Progenitor cell of endocrine pancreas (in vitro differentiated cells): ENCODE data around the gene MROH9. TPM values are rescaled to one million over a fixed set of nuclear protein-coding genes. Genes with fewer than 3 reads are reported as not detected.

ENCODE experiments used
- DNase-seq: peaks from one replicate; pipeline ENCODE4 v3.0.0; 2021; ENCODE audit warnings: low spot score; ENCODE audit not compliant: unreplicated experiment
- H3K27ac Mint-ChIP-seq: 2 replicates; pipeline ENCODE4 v1.8.0; 2021; ENCODE audit warnings: mild to moderate bottlenecking, moderate library complexity, mixed read lengths
- H3K27me3 Mint-ChIP-seq: 2 replicates; pipeline ENCODE4 v1.8.0; 2021; ENCODE audit warnings: mixed read lengths
- H3K36me3 Mint-ChIP-seq: 2 replicates; pipeline ENCODE4 v1.8.0; 2022; ENCODE audit warnings: mixed read lengths; ENCODE audit not compliant: insufficient read depth
- H3K4me1 Mint-ChIP-seq: 2 replicates; pipeline ENCODE4 v1.8.0; 2021; ENCODE audit warnings: low read depth, mixed read lengths
- H3K4me3 Mint-ChIP-seq: 2 replicates; pipeline ENCODE4 v1.8.0; 2021; ENCODE audit warnings: low read depth, mild to moderate bottlenecking, moderate library complexity, mixed read lengths
- H3K9me3 Mint-ChIP-seq: 2 replicates; pipeline ENCODE4 v1.8.0; 2021; ENCODE audit warnings: low read depth, mixed read lengths
- total RNA-seq: library from RNA; stranded (reverse); gene quantifications from 2 replicates; pipeline ENCODE4 v1.2.1, GENCODE V29; 2021
- TF ChIP-seq, protein P1 (sequence below): fragments of 200-600 bp; sonication (generic); IDR thresholded peaks from one replicate; pipeline ENCODE4 v1.5.0; 2021; ENCODE audit warnings: antibody characterized with exemption, mild to moderate bottlenecking; ENCODE audit not compliant: unreplicated experiment

MROH9 gene
- total RNA-seq, 1 donor from 2014 or later = not detected

DNA sequence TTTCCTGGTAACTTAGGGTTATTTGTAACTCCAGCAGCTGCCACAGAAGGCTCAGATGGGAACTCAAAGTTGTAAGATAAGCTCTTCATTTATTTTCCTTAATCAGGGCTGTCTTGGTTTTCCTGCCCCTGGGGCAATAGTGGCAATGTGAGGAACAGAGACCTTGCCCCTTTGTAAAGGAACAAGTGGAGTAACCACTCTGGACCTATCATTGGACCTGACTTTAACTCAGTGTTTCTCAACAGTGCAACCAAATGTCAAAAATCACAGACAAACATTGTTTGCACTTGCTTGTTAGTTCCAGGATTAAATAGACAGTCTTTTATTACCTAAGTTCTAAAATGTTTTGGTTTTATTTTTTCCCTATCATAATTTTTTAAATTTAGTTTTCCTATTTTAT is 152.6 kb downstream of the MROH9 start:
- Mint-ChIP-seq H3K9me3 (peaks cover 6% of the 10 kb centered on the region), H3K4me1 (peaks cover 6% of the 10 kb centered on the region), H3K36me3 (no peaks in the 10 kb centered on the region), H3K4me3 (no peak overlapping the region), H3K27ac (no peak overlapping the region), H3K27me3 (no peaks in the 10 kb centered on the region)
- DNase-seq = no peak
- TF ChIP-seq, protein P1, sequence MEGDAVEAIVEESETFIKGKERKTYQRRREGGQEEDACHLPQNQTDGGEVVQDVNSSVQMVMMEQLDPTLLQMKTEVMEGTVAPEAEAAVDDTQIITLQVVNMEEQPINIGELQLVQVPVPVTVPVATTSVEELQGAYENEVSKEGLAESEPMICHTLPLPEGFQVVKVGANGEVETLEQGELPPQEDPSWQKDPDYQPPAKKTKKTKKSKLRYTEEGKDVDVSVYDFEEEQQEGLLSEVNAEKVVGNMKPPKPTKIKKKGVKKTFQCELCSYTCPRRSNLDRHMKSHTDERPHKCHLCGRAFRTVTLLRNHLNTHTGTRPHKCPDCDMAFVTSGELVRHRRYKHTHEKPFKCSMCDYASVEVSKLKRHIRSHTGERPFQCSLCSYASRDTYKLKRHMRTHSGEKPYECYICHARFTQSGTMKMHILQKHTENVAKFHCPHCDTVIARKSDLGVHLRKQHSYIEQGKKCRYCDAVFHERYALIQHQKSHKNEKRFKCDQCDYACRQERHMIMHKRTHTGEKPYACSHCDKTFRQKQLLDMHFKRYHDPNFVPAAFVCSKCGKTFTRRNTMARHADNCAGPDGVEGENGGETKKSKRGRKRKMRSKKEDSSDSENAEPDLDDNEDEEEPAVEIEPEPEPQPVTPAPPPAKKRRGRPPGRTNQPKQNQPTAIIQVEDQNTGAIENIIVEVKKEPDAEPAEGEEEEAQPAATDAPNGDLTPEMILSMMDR = no peak

DNA sequence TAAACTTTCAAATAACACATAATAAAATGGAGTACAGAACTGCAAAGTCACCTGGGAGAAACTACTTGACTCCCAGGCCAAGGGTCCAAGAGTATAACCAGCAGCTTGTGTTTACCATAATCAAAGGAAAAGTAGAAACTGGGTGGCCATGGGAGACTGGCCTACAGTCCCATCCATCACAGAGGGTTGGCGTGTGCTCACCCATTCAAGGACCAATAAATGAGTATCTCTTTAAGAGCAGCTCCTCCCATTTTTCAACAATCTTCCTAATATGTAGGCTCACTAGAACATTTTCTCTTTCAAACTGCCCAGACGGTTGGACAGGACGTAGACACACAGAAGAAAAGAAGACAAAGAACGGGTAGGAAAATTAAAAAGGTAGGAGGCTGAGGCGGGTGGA is 155.3 kb downstream of the MROH9 start, which contains the start of gene FMO3:
FMO3 (plus strand) TSS at position 302 of the 400 bp plus-strand sequence. CDS start 1,754 bp downstream, outside the sequence.
- Mint-ChIP-seq H3K27ac (no peak within 1 kb of the TSS), H3K36me3 (no peaks in the 10 kb centered on the region), H3K4me3 (no peak within 1 kb of the TSS), H3K27me3 (no peaks in the 10 kb centered on the region), H3K9me3 (peaks cover 6% of the 10 kb centered on the region), H3K4me1 (peaks cover 6% of the 10 kb centered on the region)
- DNase-seq = no peak
- TF ChIP-seq, protein P1 = no peak

DNA sequence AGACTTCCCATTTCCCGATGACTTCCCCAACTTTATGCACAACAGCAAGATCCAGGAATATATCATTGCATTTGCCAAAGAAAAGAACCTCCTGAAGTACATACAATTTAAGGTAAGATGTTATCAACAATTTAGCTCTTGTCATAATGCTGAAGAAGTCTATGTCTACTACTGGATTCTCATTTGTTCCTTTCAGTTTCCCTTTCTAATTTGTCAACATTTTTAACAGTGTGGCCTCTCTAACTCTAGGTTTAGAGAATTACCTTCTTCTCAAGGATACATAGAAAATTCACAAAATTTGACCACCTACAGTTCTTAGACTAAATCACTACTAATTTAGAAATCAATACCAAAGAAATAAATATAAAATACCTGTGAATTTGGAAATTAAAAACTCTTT is 168.5 kb downstream of the MROH9 start:
- TF ChIP-seq, protein P1 = no peak
- no peaks in the 10 kb centered on the region for H3K27me3 Mint-ChIP-seq
- no peaks in the 10 kb centered on the region for H3K4me1 Mint-ChIP-seq
- no peak overlapping the region for H3K4me3 Mint-ChIP-seq
- no peak for DNase-seq
- H3K9me3 Mint-ChIP-seq = peaks cover 3% of the 10 kb centered on the region
- H3K27ac Mint-ChIP-seq = no peak overlapping the region
- no peaks in the 10 kb centered on the region for H3K36me3 Mint-ChIP-seq

DNA sequence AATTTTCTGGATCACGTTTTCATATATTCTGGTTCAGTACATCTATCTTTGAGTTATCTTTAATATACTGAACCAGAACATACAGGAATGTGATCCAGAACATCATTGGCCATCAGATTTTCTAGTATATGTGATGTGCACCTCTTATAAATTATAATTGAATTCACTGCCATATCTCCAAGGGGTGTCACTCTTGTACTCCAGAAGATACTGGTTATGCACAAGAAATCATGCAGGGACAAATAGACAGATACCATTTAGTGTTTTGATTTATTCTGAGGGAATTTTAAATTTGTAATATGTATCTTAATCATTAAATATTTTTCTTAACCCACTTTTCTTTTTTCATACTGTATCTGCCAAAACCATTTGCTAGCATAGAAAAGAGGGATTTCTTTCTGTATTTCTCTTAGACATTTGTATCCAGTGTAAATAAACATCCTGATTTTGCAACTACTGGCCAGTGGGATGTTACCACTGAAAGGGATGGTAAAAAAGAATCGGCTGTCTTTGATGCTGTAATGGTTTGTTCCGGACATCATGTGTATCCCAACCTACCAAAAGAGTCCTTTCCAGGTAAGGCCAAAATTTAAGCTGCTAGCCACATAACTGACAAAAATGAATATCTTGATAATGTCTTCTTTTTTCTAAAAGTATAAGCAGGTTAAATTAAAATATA is 172.1 kb downstream of the MROH9 start:
- no peaks in the 10 kb centered on the region for H3K4me1 Mint-ChIP-seq
- TF ChIP-seq, protein P1 = no peak

DNA sequence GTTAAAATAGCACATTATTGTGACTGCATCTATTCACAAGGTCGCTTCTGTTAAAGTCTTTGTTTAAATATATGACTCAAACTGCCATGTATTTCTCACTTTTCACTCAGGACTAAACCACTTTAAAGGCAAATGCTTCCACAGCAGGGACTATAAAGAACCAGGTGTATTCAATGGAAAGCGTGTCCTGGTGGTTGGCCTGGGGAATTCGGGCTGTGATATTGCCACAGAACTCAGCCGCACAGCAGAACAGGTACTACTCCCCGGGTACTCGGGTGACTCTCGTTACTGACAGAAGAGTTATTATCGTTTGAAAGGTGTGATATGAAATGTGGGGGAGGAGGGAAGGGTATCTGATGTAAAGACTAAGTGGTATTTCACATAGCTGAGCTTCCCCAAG is 172.6 kb downstream of the MROH9 start:
- no peak overlapping the region for H3K27ac Mint-ChIP-seq
- H3K36me3 Mint-ChIP-seq = no peaks in the 10 kb centered on the region
- H3K27me3 Mint-ChIP-seq = no peaks in the 10 kb centered on the region
- H3K9me3 Mint-ChIP-seq = peaks cover 6% of the 10 kb centered on the region
- DNase-seq = no peak
- H3K4me1 Mint-ChIP-seq = no peaks in the 10 kb centered on the region
- TF ChIP-seq, protein P1 = no peak
- no peak overlapping the region for H3K4me3 Mint-ChIP-seq

More for the DNA sequence above, 172.1 kb downstream of the MROH9 start:
- Mint-ChIP-seq H3K4me3 (no peak overlapping the region), H3K36me3 (no peaks in the 10 kb centered on the region), H3K9me3 (peaks cover 6% of the 10 kb centered on the region), H3K27me3 (no peaks in the 10 kb centered on the region), H3K27ac (no peak overlapping the region)
- DNase-seq = no peak
